HepG2 (cell line): ENCODE measurements around the gene TRIP6. TPM values are rescaled to one million over a fixed set of nuclear protein-coding genes. Genes with fewer than 3 reads are reported as not detected.

Source experiments
- ARNT2 ChIP-seq: sonication (generic); formaldehyde crosslinking; IDR thresholded peaks from 2 replicates; pipeline ENCODE4 v1.8.0; 2022; ENCODE audit warnings: mild to moderate bottlenecking, low read depth, missing genetic modification reagents, moderate library complexity
- DMTF1 ChIP-seq: sonication (generic); formaldehyde crosslinking; IDR thresholded peaks from 2 replicates; pipeline ENCODE4 v1.4.0; 2020; ENCODE audit warnings: mild to moderate bottlenecking, missing genetic modification reagents
- FOXC1 ChIP-seq: sonication (generic); formaldehyde crosslinking; IDR thresholded peaks from 2 replicates; pipeline ENCODE4 v1.8.0; 2022; ENCODE audit warnings: mild to moderate bottlenecking, missing genetic modification reagents, borderline replicate concordance
- HNF1B ChIP-seq: sonication (generic); formaldehyde crosslinking; IDR thresholded peaks from 2 replicates; pipeline ENCODE4 v1.5.1; 2020; ENCODE audit warnings: mild to moderate bottlenecking, moderate library complexity, missing genetic modification reagents
- KIAA2018 ChIP-seq: sonication (generic); formaldehyde crosslinking; IDR thresholded peaks from 2 replicates; pipeline ENCODE4 v1.5.0; 2020; ENCODE audit warnings: mild to moderate bottlenecking, missing genetic modification reagents, borderline replicate concordance
- MTA3 ChIP-seq: sonication (generic); formaldehyde crosslinking; IDR thresholded peaks from 2 replicates; pipeline ENCODE4 v1.4.0; 2020; ENCODE audit warnings: missing genetic modification reagents
- PHF21A ChIP-seq: sonication (generic); formaldehyde crosslinking; IDR thresholded peaks from 2 replicates; pipeline ENCODE4 v1.5.0; 2020; ENCODE audit warnings: mild to moderate bottlenecking, missing genetic modification reagents
- PPARG ChIP-seq: conservative IDR thresholded peaks from 2 replicates; pipeline ENCODE4 v1.6.1; 2016; ENCODE audit warnings: missing biosample characterization, missing genetic modification reagents
- RNF219 ChIP-seq: sonication (generic); formaldehyde crosslinking; IDR thresholded peaks from 2 replicates; pipeline ENCODE4 v1.5.0; 2020; ENCODE audit warnings: mild to moderate bottlenecking, missing genetic modification reagents
- SP2 ChIP-seq: sonication (generic); formaldehyde crosslinking; IDR thresholded peaks from 2 replicates; pipeline ENCODE4 v1.5.1; 2020; ENCODE audit warnings: mild to moderate bottlenecking, missing genetic modification reagents
- YEATS2 ChIP-seq: sonication (generic); formaldehyde crosslinking; IDR thresholded peaks from 2 replicates; pipeline ENCODE4 v1.4.0; 2020; ENCODE audit warnings: missing genetic modification reagents, borderline replicate concordance
- ZNF124 ChIP-seq: sonication (generic); formaldehyde crosslinking; IDR thresholded peaks from 2 replicates; pipeline ENCODE4 v1.4.0; 2020; ENCODE audit warnings: missing genetic modification reagents
- ZNF234 ChIP-seq: sonication (generic); formaldehyde crosslinking; conservative IDR thresholded peaks from 2 replicates; pipeline ENCODE4 v1.5.1; 2020; ENCODE audit warnings: mild to moderate bottlenecking, missing genetic modification reagents
- ZNF550 ChIP-seq: sonication (generic); formaldehyde crosslinking; IDR thresholded peaks from 2 replicates; pipeline ENCODE4 v1.4.0; 2020; ENCODE audit warnings: mild to moderate bottlenecking, missing genetic modification reagents, borderline replicate concordance
- polyA plus RNA-seq, 8 experiments: library from polyadenylated mRNA; depleted of rRNA in 3 of 8; stranded (reverse) in 7 of 8; unstranded in 1 of 8; fragments of >200 nt; fragmentation: Illumina TruSeq in 4 of 8; extraction: Trizol in 4 of 8; gene quantifications; 2 replicates each; pipeline versions ENCODE4 v1.2.1 to v1.2.3, GENCODE V29; 2011 to 2016; ENCODE audit warnings: low read depth in 4 of 8, missing spikeins in 1 of 8, mixed read lengths in 1 of 8; ENCODE audit not compliant: insufficient read depth in 1 of 8
- total RNA-seq, 5 experiments: library from RNA; depleted of rRNA; stranded (reverse); fragments of >200 nt; fragmentation: Illumina TruSeq; extraction: Trizol; gene quantifications; 2 replicates each; pipeline ENCODE4 v1.2.3, GENCODE V29; 2016; ENCODE audit warnings: low read depth in 1 of 5

The TRIP6 gene
- total and polyA plus RNA-seq, 2 of the 13 experiments (the other 11 are each of a cell fraction or from before 2014, with no cell fraction given): 0.34 to 0.38 TPM

- TF ChIP-seq KIAA2018 (no peak), FOXC1 (CRISPR knock-in tag) (0 out of 2 replicates have a peak, but pooled peaks have one; percentile 20), HNF1B (CRISPR knock-in tag) (peak; percentile 23; the same call in 1 of the 2 replicates), PHF21A (CRISPR knock-in tag) (0 out of 2 replicates have a peak, but pooled peaks have one; percentile 43), ZNF550 (no peak), SP2 (CRISPR knock-in tag) (no peak), ZNF124 (CRISPR knock-in tag) (no peak), MTA3 (CRISPR knock-in tag) (no peak), PPARG (CRISPR knock-in tag) (no peak), ZNF234 (CRISPR knock-in tag) (no peak), YEATS2 (CRISPR knock-in tag) (no peak), ARNT2 (no peak), DMTF1 (CRISPR knock-in tag) (no peak), RNF219 (CRISPR knock-in tag) (no peak)
Observed at GRCh38 chr7:100825751-100826513, 41.3 kb upstream of the TRIP6 start (continued).
